DMS 273 treated with DMSO at 0.1 percent for 48 hours (cell line): ENCODE measurements around the gene ASB13.
"Not testable (repeated sequence)": the region's sequence is repeated elsewhere in the genome, so short reads cannot be mapped to it uniquely, and the experiment has no call there.

Experiments used
- DNase-seq: peaks from one replicate; lab custom pipeline; 2025; lab: John Stamatoyannopoulos, UW

ASB13 gene

GRCh38 chr10:5623081-5623748, 43.2 kb downstream of the ASB13 start:
- peak; percentile 9 for DNase-seq

- DNase-seq = no peak
These were observed 44.0 kb downstream of the ASB13 start for GRCh38 chr10:5622186-5622960.

- not testable (repeated sequence) for DNase-seq
These were observed 45.0 kb downstream of the ASB13 start for GRCh38 chr10:5621371-5621770.

GRCh38 chr10:5620966-5621365, 45.4 kb downstream of the ASB13 start:
- DNase-seq = no peak

GRCh38 chr10:5620223-5620721, 46.1 kb downstream of the ASB13 start:
- DNase-seq = no peak

GRCh38 chr10:5619362-5620211, 46.8 kb downstream of the ASB13 start:
- DNase-seq = no peak

GRCh38 chr10:5618829-5619228, 47.6 kb downstream of the ASB13 start:
- no peak for DNase-seq

GRCh38 chr10:5618042-5618441, 48.4 kb downstream of the ASB13 start:
- no peak for DNase-seq

- no peak for DNase-seq
These were observed 48.9 kb downstream of the ASB13 start for GRCh38 chr10:5617521-5617920.

GRCh38 chr10:5616836-5617235, 49.6 kb downstream of the ASB13 start:
- DNase-seq = no peak

GRCh38 chr10:5616046-5616445, 50.3 kb downstream of the ASB13 start:
- DNase-seq = no peak

GRCh38 chr10:5615316-5615715, 51.1 kb downstream of the ASB13 start:
- no peak for DNase-seq

GRCh38 chr10:5614155-5614721, 52.2 kb downstream of the ASB13 start:
- no peak for DNase-seq

GRCh38 chr10:5613481-5614154, 52.8 kb downstream of the ASB13 start:
- no peak for DNase-seq

GRCh38 chr10:5611899-5612680, 54.3 kb downstream of the ASB13 start:
- DNase-seq = peak; percentile 2

GRCh38 chr10:5609952-5610616, 56.3 kb downstream of the ASB13 start:
- DNase-seq = no peak

GRCh38 chr10:5608608-5609220, 57.7 kb downstream of the ASB13 start:
- no peak for DNase-seq

- no peak for DNase-seq
These were observed 58.8 kb downstream of the ASB13 start for GRCh38 chr10:5607594-5607993.

GRCh38 chr10:5606864-5607263, 59.5 kb downstream of the ASB13 start:
- DNase-seq = no peak

GRCh38 chr10:5606321-5606720, 60.1 kb downstream of the ASB13 start:
- no peak for DNase-seq
